ENCODE results near the gene SPSB1.

The SPSB1 gene

DNA sequence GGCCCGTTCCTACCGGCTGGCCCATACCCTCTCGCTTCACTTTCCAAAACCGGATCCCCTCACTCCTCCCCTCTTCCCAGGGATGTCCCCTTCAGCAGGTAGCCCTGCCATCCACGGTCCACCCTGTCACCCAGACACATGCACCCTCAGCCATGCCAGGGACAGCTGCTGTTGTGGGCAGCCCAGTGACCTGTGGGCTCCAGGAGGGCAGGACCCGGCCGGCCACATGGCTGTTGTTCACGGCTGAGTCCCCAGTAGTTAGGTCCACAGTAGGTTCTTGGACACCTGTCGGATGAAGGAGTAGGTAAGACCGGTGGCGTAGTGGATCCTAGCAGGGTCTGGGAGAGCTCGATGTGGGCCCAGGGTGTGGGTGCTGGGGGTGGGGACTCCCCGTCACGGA lies 12.5 kb downstream of the SPSB1 start:
- H3K4me3 ChIP-seq (ENCODE audit: control insufficient read depth, low read depth, low read length): no peak overlapping the region
- no peak for DNase-seq (ENCODE audit: low read depth)
- TF ChIP-seq, protein P1, sequence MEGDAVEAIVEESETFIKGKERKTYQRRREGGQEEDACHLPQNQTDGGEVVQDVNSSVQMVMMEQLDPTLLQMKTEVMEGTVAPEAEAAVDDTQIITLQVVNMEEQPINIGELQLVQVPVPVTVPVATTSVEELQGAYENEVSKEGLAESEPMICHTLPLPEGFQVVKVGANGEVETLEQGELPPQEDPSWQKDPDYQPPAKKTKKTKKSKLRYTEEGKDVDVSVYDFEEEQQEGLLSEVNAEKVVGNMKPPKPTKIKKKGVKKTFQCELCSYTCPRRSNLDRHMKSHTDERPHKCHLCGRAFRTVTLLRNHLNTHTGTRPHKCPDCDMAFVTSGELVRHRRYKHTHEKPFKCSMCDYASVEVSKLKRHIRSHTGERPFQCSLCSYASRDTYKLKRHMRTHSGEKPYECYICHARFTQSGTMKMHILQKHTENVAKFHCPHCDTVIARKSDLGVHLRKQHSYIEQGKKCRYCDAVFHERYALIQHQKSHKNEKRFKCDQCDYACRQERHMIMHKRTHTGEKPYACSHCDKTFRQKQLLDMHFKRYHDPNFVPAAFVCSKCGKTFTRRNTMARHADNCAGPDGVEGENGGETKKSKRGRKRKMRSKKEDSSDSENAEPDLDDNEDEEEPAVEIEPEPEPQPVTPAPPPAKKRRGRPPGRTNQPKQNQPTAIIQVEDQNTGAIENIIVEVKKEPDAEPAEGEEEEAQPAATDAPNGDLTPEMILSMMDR (conservative IDR thresholded peaks at IDR 0.05; ENCODE audit: control insufficient read depth, insufficient read depth, low read depth, low read length): no peak

DNA sequence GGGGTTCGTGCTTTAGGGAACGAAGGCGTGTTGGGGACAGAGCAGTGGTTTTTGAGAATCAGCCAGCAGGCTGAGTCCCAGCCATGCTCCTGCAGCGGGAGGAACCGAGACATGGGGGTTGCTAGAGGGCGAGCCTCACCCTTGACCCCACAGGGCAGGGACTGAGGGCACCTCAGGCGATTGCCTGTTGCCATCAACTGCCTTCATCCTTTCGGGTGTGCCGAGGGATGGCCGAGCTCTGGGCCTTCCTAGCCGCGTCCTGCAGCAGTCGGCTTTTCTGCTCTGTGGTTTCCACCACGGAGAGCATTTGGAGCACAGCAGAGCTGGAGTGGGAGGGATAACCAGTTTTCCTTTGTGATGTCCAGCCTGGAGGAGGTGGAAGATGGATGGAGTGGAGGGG lies 13.3 kb downstream of the SPSB1 start:
- DNase-seq (ENCODE audit: low read depth): no peak
- TF ChIP-seq, protein P1 (conservative IDR thresholded peaks at IDR 0.05; ENCODE audit: control insufficient read depth, insufficient read depth, low read depth, low read length): no peak
- H3K4me3 ChIP-seq (ENCODE audit: control insufficient read depth, low read depth, low read length): no peak overlapping the region

DNA sequence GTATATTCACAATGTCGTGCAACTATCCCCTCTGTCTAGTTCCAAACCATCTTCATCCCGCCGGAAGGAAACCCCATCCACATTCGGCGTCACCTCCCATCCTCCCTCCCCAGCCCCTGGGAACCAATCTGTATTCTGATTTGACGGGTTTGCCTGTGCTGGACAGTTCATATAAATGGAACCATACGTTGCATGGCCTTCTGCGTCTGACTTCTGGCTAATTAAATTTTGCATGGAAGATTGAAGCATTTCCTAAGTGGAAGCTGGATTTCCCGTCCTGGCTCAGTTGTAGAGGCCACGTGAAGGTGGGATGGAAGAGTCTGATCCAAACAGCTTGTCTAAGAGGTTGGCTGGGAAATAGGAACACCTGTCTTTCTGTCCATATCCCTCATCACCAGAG lies 14.6 kb downstream of the SPSB1 start:
- no peak overlapping the region for H3K4me3 ChIP-seq (ENCODE audit: control insufficient read depth, low read depth, low read length)
- TF ChIP-seq, protein P1 (conservative IDR thresholded peaks at IDR 0.05; ENCODE audit: control insufficient read depth, insufficient read depth, low read depth, low read length): no peak
- DNase-seq (ENCODE audit: low read depth): no peak

DNA sequence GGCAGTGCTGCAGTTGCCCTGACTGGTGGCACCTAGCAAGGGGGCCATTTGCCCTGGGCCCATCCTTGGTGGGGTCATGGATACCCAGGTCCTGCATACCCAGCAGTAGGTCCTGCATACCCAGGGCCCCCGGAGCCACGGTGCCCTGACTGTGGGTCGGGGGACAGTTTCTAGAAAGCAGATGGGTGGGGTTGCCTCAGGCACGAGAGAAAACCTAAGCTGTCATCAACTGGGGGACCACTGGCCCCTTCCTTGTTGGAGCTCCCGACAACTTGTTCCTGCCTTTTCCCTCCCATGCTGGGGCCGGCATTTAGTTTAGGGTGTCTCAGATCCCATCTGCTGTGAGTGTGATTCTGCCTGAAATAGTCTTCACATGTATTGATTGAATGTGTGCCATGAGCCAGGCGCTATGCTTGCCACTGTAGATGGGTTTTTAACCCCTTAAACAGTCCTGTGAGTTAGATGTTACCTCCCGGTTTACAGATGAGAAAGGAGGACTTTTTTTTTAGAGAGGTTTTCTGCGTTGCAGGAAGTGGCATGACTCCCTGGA lies 15.6 kb downstream of the SPSB1 start:
- DNase-seq (ENCODE audit: low read depth): no peak
- TF ChIP-seq, protein P1 (conservative IDR thresholded peaks at IDR 0.05; ENCODE audit: control insufficient read depth, insufficient read depth, low read depth, low read length): no peak

GRCh38 chr1:9309080-9309479 lies 16.4 kb downstream of the SPSB1 start:
- DNase-seq (ENCODE audit: low read depth): no peak
- no peak overlapping the region for H3K4me3 ChIP-seq (ENCODE audit: control insufficient read depth, low read depth, low read length)
- TF ChIP-seq, protein P1 (conservative IDR thresholded peaks at IDR 0.05; ENCODE audit: control insufficient read depth, insufficient read depth, low read depth, low read length): no peak

More for the DNA sequence above, 15.6 kb downstream of the SPSB1 start:
- no peak overlapping the region for H3K4me3 ChIP-seq (ENCODE audit: control insufficient read depth, low read depth, low read length)

GRCh38 chr1:9309991-9310390 lies 17.3 kb downstream of the SPSB1 start:
- no peak for DNase-seq (ENCODE audit: low read depth)
- no peak overlapping the region for H3K4me3 ChIP-seq (ENCODE audit: control insufficient read depth, low read depth, low read length)
- TF ChIP-seq, protein P1 (conservative IDR thresholded peaks at IDR 0.05; ENCODE audit: control insufficient read depth, insufficient read depth, low read depth, low read length): no peak

DNA sequence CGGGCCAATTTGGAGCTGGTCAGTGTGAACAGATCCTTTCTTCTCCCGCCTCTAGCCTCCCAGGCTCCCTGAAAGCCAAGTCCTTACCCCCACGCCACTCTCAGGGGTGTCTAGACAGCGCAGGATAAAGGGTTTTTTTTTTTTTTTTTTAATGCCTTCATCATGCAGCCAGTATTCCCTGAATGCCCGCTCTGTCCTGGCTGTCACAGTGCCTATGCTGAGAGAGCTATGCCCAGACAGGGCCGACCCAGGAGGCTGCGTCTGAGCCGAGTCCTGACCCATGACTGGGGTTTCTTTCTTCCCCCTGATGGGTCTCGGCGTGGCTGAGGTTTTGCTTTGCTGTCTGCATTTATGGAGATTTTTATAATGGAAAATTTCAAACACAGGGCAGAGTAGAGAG lies 18.3 kb downstream of the SPSB1 start:
- DNase-seq (ENCODE audit: low read depth): no peak
- TF ChIP-seq, protein P1 (conservative IDR thresholded peaks at IDR 0.05; ENCODE audit: control insufficient read depth, insufficient read depth, low read depth, low read length): no peak
- H3K4me3 ChIP-seq (ENCODE audit: control insufficient read depth, low read depth, low read length): no peak overlapping the region

All from fibroblast of mammary gland (primary cell).